Measurements from ENCODE around the gene BCAP29. TPM values are rescaled to one million over a fixed set of nuclear protein-coding genes. Genes with fewer than 3 reads are reported as not detected.

The BCAP29 gene, protein sequence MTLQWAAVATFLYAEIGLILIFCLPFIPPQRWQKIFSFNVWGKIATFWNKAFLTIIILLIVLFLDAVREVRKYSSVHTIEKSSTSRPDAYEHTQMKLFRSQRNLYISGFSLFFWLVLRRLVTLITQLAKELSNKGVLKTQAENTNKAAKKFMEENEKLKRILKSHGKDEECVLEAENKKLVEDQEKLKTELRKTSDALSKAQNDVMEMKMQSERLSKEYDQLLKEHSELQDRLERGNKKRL
- 34.3 to 42.7 TPM (median 40.7 TPM) in 5 replicates for total RNA-seq (2022; extraction: Qiagen RNA extraction; ENCODE audit: low read depth)

DNA sequence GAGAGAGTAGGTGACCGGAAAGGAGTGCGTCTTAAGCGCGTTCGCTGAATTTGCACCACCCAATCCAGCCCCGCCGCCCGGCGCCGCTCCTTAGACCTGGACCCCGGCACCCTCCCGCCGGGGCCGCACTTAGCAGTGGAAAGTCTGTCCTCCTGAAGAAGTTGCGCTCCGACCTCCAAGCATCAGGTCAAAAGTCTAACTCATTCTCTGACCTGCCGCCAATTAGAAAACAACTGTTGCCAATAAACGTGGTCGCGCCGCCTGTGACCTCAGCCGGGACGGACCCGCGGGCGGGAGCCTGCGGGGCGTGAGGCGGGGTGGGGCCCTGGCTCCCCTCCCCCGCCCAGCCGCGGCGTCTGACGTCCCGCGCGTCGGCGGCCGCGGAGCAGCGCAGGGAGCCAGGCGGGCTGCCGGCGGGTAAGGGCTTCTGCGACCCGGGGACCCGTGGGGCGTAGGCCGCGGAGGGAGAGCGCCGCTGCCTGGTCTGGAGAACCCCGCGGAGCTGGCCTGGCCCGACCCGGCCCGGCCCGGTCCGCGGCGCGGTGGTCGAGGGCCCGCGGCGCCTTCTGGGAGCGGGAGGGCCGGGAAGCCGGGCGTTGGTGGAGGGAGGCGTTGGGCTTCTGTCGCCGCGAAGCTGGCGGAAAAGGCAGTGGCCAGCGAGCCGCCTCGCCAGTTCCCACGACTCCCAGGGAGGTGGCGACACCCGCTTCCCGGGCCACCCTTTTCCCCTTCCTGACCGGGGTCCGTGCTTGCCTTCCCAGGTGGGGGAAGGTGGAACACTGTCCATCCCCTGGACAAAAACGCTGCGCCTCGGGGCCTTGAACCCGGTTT is at the start of gene BCAP29:
Gene BCAP29, plus strand, starts transcription at position 362 of the 831 bp plus-strand sequence. CDS start 527 bp downstream, outside the sequence.

DNA sequence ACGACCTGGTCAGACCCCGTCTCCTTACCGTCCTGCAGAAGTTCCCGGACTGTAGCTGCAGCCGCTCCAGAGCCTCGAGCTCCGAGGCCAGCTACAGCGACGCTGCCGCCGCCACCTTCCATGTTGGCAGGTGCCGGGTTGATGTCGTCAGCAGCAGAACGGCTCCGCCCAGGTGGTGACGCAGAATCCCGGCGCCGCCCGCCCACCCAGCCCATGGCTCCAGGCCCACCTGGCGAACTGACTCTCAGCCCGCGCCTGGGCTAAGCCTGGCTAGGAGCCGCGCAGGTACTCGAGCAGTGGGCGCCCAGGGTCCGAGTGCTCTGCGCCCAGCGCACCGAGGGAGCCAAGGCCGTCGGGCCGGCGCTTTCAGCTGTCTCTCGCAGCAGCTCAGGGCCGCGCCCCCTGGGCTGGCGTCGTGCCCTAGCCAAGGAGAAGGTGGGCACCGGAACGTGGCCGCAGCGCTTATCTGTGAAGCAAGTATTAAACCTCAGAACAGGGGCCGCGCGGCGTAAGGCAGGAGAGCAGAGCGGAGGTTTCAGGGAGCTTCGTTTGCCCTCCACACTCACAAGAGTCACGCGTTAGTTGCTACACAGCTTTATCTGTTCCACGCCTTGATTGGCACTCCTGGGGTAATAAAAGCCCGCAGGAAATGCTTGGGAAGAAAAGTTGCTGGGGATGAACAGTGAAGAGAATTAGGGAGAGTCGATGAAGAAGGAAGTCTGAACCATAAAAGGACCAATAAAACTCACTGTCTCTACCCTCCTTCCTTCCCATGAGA is 16.1 kb upstream of the BCAP29 start, which contains the start of the genes COG5 and DUS4L:
Gene COG5, minus strand, starts transcription at position 146 of the 778 bp plus-strand sequence. Its CDS starts 24 bp downstream, at position 122.
Gene DUS4L, plus strand, starts transcription at position 197 of the 778 bp plus-strand sequence. CDS start 3,100 bp downstream, outside the sequence.

DNA sequence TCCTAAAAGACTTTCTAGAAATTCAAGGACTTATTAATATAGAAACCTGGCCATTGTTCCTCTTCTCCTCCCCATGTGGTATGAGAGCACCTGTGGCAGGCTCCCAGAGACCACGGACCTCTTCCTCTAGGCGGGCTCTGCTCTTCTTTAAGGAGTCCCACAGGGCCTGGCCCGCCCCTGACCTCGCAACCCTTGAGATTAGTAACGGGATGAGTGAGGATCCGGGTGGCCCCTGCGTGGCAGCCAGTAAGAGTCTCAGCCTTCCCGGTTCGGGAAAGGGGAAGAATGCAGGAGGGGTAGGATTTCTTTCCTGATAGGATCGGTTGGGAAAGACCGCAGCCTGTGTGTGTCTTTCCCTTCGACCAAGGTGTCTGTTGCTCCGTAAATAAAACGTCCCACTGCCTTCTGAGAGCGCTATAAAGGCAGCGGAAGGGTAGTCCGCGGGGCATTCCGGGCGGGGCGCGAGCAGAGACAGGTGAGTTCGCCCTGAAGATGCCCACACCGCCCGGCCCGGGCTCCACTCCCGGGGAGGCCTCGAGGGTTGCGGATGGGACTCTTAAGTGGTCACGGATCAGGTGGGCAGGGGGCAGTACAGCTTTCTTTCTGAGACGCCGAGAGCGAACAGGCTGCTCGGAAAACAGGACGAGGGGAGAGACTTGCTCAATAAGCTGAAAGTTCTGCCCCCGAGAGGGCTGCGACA is 80.5 kb downstream of the BCAP29 start, which contains the start of gene SLC26A4:
Gene SLC26A4, plus strand, starts transcription at position 448 of the 700 bp plus-strand sequence. CDS start 814 bp downstream, outside the sequence.

Other genes with a start within 250 kb of the BCAP29 start
- not detected in 5 replicates for gene GPR22, start 110.2 kb upstream of the BCAP29 start, total RNA-seq (2022; extraction: Qiagen RNA extraction; ENCODE audit: low read depth)
- gene COG5, start 16.3 kb upstream of the BCAP29 start, total RNA-seq (2022; extraction: Qiagen RNA extraction; ENCODE audit: low read depth): 6.4 to 12.2 TPM (median 10.9 TPM) in 5 replicates
- gene DUS4L, start 16.3 kb upstream of the BCAP29 start, total RNA-seq (2022; extraction: Qiagen RNA extraction; ENCODE audit: low read depth): 7.9 to 10.9 TPM (median 10.1 TPM) in 5 replicates
- gene SLC26A4, start 80.6 kb downstream of the BCAP29 start, total RNA-seq (2022; extraction: Qiagen RNA extraction; ENCODE audit: low read depth): 0.05 to 0.32 TPM (median 0.18 TPM) in 4 of 5 replicates, not detected in the other
- gene CBLL1, start 163.9 kb downstream of the BCAP29 start, total RNA-seq (2022; extraction: Qiagen RNA extraction; ENCODE audit: low read depth): 27.9 to 53.1 TPM (median 31.2 TPM) in 5 replicates
- gene SLC26A3, start 223.0 kb downstream of the BCAP29 start, total RNA-seq (2022; extraction: Qiagen RNA extraction; ENCODE audit: low read depth): not detected in 5 replicates

All from A549 treated with GW870086 at 1 μM for 4 hours (cell line).